Esophagus muscularis mucosa (tissue), 4 donors: ENCODE data around the gene PID1. TPM values are rescaled to one million over a fixed set of nuclear protein-coding genes. Genes with fewer than 3 reads are reported as not detected.

Experiments used
- DNase-seq: peaks from one replicate; pipeline ENCODE4 v3.0.0-alpha.2; 2017; ENCODE audit errors: extremely low spot score
- H3K27ac ChIP-seq, 4 donors: fragments of 200-600 bp; sonication (generic); replicated peaks in 1 of 4; 1 replicate in 3 of 4; 2 replicates in 1 of 4; pipeline ENCODE4 v1.5.1; 2016 to 2019; ENCODE audit warnings: mild to moderate bottlenecking in 1 of 4
- H3K27me3 ChIP-seq, 4 donors: fragments of 200-600 bp; sonication (generic); one replicate each; pipeline versions ENCODE4 v1.5.1 to v1.6.0; 2016 to 2019
- H3K36me3 ChIP-seq, 4 donors: fragments of 200-600 bp; sonication (generic); one replicate each; pipeline ENCODE4 v1.5.1; 2016 to 2019
- H3K4me1 ChIP-seq, 4 donors: fragments of 200-600 bp; sonication (generic); one replicate each; pipeline ENCODE4 v1.5.1; 2016 to 2019
- H3K4me3 ChIP-seq, 4 donors: fragments of 200-600 bp; sonication (generic); 1 replicate in 2 of 4; 2 replicates in 2 of 4; pipeline ENCODE4 v1.5.1; 2016 to 2019; ENCODE audit warnings: mild to moderate bottlenecking in 4 of 4, moderate library complexity in 1 of 4
- H3K9me3 ChIP-seq, 4 donors: fragments of 200-600 bp; sonication (generic); 1 replicate in 3 of 4; 2 replicates in 1 of 4; pipeline ENCODE4 v1.5.1; 2016 to 2019
- EP300 ChIP-seq: sonication (generic); formaldehyde crosslinking; IDR thresholded peaks from one replicate; pipeline ENCODE4 v1.6.1; 2017; ENCODE audit warnings: antibody characterized with exemption
- POLR2A ChIP-seq: fragments of 450-650 bp; IDR thresholded peaks from one replicate; pipeline ENCODE4 v1.6.1; 2017; ENCODE audit warnings: antibody characterized with exemption, moderate library complexity, mild to moderate bottlenecking, low read depth
- POLR2AphosphoS5 ChIP-seq, 2 donors: sonication (generic); formaldehyde crosslinking; IDR thresholded peaks; one replicate each; pipeline ENCODE4 v1.6.1; 2017; ENCODE audit warnings: antibody characterized with exemption in 2 of 2
- WGBS: methylation state at CpG from one replicate; pipeline ENCODE4 v1.1.5; 2018; 5-methylcytosine and 5-hydroxymethylcytosine counted together
- intact Hi-C: fragments of 100-400 bp; cut with DNase I; formaldehyde crosslinking; loops from one replicate; pipeline ENCODE4 v1.15.1; 2023
- total RNA-seq, 4 donors: library from RNA; depleted of rRNA; stranded (reverse); fragments of >200 nt; gene quantifications; one replicate each; pipeline versions ENCODE4 v1.1.0 to v1.2.1, GENCODE V29; 2016
- TF ChIP-seq, protein P1 (sequence below), 3 experiments: fragments of 200-600 bp in 2 of 3; fragments of 450-650 bp in 1 of 3; sonication (generic) in 2 of 3; IDR thresholded peaks; one replicate each; pipeline ENCODE4 v1.5.1; 2017 to 2019; ENCODE audit warnings: antibody characterized with exemption in 3 of 3, mild to moderate bottlenecking in 2 of 3, moderate library complexity in 1 of 3

The PID1 gene
- total RNA-seq, 4 donors from 2014 or later, result 48.2 to 68.7 (median 55.4) TPM

- intact Hi-C loops, result no loop called here
- no peak for DNase-seq
- Histone ChIP-seq H3K36me3 (no peaks in the 10 kb centered on the region), H3K27me3 (no peaks in the 10 kb centered on the region), H3K9me3 (peaks cover 0 to 10% (median 0%) of the 10 kb centered on the region in 4 donors), H3K27ac (no peak overlapping the region), H3K4me1 (no peaks in the 10 kb centered on the region), H3K4me3 (no peak overlapping the region)
- no peak for TF ChIP-seq EP300
- TF ChIP-seq POLR2A, result no peak
- TF ChIP-seq POLR2AphosphoS5 (IDR thresholded peaks at IDR 0.05), result no peak
- TF ChIP-seq, protein P1, sequence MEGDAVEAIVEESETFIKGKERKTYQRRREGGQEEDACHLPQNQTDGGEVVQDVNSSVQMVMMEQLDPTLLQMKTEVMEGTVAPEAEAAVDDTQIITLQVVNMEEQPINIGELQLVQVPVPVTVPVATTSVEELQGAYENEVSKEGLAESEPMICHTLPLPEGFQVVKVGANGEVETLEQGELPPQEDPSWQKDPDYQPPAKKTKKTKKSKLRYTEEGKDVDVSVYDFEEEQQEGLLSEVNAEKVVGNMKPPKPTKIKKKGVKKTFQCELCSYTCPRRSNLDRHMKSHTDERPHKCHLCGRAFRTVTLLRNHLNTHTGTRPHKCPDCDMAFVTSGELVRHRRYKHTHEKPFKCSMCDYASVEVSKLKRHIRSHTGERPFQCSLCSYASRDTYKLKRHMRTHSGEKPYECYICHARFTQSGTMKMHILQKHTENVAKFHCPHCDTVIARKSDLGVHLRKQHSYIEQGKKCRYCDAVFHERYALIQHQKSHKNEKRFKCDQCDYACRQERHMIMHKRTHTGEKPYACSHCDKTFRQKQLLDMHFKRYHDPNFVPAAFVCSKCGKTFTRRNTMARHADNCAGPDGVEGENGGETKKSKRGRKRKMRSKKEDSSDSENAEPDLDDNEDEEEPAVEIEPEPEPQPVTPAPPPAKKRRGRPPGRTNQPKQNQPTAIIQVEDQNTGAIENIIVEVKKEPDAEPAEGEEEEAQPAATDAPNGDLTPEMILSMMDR (IDR thresholded peaks at IDR 0.05), result no peak
- WGBS, result 82% methylated on average over 5 of the region's 5 CpGs
Observed at GRCh38 chr2:229071292-229071976, 199.7 kb downstream of the PID1 start.

DNA sequence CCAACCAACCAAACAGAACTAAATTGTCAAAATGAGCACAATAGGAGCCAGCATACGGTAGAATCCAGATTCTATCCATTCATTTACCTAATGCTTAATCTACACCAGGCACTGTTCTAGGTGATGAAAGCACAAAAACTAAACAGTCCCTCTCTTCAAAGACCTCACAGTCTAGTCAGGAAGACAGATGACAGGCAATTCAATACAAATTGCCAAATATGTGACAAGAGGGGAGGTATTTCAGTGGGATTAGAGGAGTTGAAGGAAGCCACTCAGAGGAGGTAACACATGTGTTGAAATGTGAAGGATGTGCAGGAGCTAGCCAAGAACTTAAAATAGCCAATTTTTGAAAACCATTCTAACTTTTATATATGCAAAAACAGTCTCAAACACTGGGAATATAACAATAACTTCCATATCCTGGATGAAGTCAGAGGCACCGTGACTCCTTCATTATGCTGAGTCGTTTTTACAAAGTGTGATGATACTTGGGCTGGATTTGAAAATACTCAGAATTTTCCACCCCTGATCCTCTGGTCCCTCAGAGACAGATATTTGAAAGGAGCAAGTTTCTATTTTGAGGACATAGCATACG, 204.9 kb downstream of the PID1 start:
- intact Hi-C loops, result no loop called here
- no peaks in the 10 kb centered on the region for H3K27me3 ChIP-seq
- H3K9me3 ChIP-seq, result no peaks in the 10 kb centered on the region
- H3K4me3 ChIP-seq, result no peak overlapping the region
- no peaks in the 10 kb centered on the region for H3K4me1 ChIP-seq
- no peaks in the 10 kb centered on the region for H3K36me3 ChIP-seq
- no peak overlapping the region for H3K27ac ChIP-seq
- no peak for TF ChIP-seq POLR2AphosphoS5 (IDR thresholded peaks at IDR 0.05)
- TF ChIP-seq, protein P1 (IDR thresholded peaks at IDR 0.05), result no peak
- no peak for TF ChIP-seq EP300
- no peak for TF ChIP-seq POLR2A
- WGBS, result 56% methylated on average over 4 of the region's 4 CpGs
- DNase-seq, result no peak

DNA sequence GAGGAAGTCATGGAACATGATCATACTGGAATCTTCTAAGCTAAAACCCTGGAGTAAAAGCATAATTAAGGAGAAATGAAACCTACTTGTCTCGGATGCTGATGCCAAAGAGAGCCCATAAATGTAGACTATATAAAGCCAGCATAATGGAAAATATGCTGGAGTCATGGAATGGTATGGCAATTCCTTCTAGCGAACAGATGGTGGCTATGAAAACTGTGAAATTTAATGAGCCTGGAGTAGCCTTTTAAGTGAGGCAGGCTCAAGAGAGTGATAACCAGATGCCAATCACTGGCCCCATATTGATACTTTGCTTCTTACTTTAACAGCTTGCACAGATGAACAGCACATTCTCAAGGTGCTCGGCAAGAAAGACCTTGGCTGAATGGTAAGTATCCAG, 206.3 kb downstream of the PID1 start:
- H3K9me3 ChIP-seq, result no peaks in the 10 kb centered on the region
- intact Hi-C loops, result no loop called here
- DNase-seq, result no peak
- no peak overlapping the region for H3K4me3 ChIP-seq
- H3K27ac ChIP-seq, result no peak overlapping the region
- no peaks in the 10 kb centered on the region for H3K4me1 ChIP-seq
- H3K36me3 ChIP-seq, result no peaks in the 10 kb centered on the region
- WGBS, result 76% methylated on average over 3 of the region's 3 CpGs
- TF ChIP-seq, protein P1 (IDR thresholded peaks at IDR 0.05), result no peak
- no peak for TF ChIP-seq EP300
- TF ChIP-seq POLR2AphosphoS5 (IDR thresholded peaks at IDR 0.05), result no peak
- H3K27me3 ChIP-seq, result no peaks in the 10 kb centered on the region

GRCh38 chr2:229060147-229060546, 210.9 kb downstream of the PID1 start:
- intact Hi-C loops, result no loop called here
- TF ChIP-seq POLR2A, result no peak
- no peak for TF ChIP-seq EP300
- TF ChIP-seq, protein P1 (IDR thresholded peaks at IDR 0.05), result no peak
- no peak for TF ChIP-seq POLR2AphosphoS5 (IDR thresholded peaks at IDR 0.05)
- Histone ChIP-seq H3K36me3 (no peaks in the 10 kb centered on the region), H3K9me3 (no peaks in the 10 kb centered on the region), H3K4me1 (no peaks in the 10 kb centered on the region), H3K27me3 (no peaks in the 10 kb centered on the region), H3K27ac (no peak overlapping the region), H3K4me3 (no peak overlapping the region)
- DNase-seq, result no peak
